Epithelial cell of proximal tubule (primary cell): Measurements from ENCODE around the gene MRPS16. TPM values are rescaled to one million over a fixed set of nuclear protein-coding genes. Genes with fewer than 3 reads are reported as not detected.

Experiments used
- DNase-seq: peaks from one replicate; pipeline ENCODE4 v3.0.0-alpha.2; 2011; ENCODE audit warnings: low read depth
- H3K4me3 ChIP-seq: 2 replicates; pipeline ENCODE4 v1.5.1; 2011; ENCODE audit warnings: low read depth, mild to moderate bottlenecking, low read length
- total RNA-seq: library from RNA; depleted of rRNA; stranded (reverse); fragments of >200 nt; gene quantifications from 2 replicates; pipeline ENCODE4 v1.2.3, GENCODE V29; 2015
- TF ChIP-seq, protein P1 (sequence below): conservative IDR thresholded peaks from 2 replicates; pipeline ENCODE4 v1.5.1; 2012; ENCODE audit warnings: low read depth, mild to moderate bottlenecking, low read length

The MRPS16 gene
- total RNA-seq, 1 donor from 2014 or later: 51.1 TPM

DNA sequence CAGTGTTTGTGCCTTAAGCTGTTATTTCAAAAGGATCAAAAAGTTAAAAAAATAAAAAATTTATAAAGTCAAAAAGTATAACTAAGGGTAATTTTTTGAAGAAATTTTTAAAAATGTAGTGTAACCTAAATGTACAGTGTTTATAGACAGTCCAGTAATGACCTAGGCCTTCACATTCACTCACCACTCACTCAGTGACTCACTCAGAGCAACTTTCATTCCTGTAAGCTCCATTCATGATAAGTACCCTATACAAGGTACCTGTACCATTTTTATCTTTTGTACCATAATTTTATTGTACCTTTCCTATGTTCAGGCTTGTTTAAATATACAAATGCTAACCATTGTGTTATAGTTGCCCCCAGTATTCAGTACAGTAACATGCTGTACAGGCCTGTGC is 26.9 kb downstream of the MRPS16 start:
- no peak for DNase-seq
- no peak overlapping the region for H3K4me3 ChIP-seq
- TF ChIP-seq, protein P1, sequence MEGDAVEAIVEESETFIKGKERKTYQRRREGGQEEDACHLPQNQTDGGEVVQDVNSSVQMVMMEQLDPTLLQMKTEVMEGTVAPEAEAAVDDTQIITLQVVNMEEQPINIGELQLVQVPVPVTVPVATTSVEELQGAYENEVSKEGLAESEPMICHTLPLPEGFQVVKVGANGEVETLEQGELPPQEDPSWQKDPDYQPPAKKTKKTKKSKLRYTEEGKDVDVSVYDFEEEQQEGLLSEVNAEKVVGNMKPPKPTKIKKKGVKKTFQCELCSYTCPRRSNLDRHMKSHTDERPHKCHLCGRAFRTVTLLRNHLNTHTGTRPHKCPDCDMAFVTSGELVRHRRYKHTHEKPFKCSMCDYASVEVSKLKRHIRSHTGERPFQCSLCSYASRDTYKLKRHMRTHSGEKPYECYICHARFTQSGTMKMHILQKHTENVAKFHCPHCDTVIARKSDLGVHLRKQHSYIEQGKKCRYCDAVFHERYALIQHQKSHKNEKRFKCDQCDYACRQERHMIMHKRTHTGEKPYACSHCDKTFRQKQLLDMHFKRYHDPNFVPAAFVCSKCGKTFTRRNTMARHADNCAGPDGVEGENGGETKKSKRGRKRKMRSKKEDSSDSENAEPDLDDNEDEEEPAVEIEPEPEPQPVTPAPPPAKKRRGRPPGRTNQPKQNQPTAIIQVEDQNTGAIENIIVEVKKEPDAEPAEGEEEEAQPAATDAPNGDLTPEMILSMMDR: no peak

DNA sequence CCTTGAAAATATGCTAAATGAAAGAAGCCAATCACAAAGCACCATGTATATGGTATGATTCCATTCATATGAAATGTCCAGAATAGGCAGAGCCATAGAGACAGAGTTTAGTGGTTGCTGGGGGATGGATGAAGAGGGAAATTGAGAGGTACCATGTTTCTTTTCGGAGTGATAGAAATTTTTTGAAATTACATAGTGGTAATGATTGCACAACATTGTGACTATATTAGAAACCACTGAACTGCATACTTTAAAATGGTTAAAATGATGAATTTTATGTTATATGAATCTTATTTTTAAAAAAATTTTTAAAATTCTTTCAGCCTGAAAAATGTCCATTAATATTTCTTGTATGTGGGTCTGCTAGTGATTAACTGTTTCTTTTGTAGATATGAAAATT is 31.5 kb downstream of the MRPS16 start:
- TF ChIP-seq, protein P1: no peak
- DNase-seq: no peak

DNA sequence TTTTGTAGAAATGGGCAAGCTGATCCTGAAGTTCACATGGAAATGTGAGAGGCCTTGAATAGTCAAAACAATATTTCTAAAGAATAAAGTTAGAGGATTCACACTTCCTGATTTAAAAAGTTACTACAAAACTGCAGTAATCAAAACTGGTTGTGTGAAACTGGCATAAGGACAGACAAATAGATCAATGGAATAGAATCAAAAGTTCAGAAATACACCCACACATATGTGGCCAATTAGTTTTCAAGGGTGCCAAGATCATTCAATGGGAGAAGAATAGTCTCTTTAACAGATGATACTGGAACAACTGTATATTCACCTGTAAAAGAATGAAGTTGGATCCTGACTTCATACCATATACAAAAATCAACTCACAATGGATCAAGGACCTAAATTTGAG is 33.1 kb downstream of the MRPS16 start:
- H3K4me3 ChIP-seq: no peak overlapping the region
- TF ChIP-seq, protein P1: no peak
- no peak for DNase-seq

More for the DNA sequence above, 31.5 kb downstream of the MRPS16 start:
- H3K4me3 ChIP-seq: no peak overlapping the region

DNA sequence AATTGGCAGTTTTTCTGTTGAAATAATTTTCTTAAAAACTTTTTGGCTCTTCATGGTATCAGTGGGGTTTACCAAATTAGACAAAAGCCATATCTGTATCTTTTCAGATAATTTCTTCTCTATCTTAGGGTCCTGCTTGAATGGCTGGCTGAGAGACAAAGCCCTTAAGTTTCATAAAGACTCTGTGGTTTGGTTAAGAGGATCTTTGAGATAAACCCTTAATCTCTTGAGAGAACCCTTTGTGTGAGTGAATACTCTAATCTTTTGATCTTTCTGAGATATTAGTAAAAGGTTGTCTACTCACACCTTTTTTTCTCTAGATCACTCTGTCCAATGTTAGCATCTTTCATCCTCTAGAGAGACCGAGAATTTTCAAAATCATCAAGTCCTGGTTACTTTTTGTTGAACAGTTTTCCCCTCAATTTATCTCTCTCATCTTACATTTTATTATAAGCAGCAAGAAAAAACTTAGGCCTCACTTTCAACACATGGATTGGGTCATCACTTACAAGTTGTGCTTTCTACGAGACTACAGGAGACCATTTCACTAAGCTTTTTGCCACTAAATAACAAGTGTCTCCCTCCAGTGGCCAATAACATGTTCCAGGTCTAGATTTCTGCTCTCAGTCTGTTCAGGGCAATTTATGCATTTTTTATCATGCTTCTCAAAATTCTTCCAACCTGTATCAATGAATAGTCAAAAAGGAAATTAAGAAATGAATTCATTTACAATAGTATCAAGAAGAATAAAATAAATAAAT is 33.8 kb downstream of the MRPS16 start:
- TF ChIP-seq, protein P1: peak; percentile 67
- no peak overlapping the region for H3K4me3 ChIP-seq
- no peak for DNase-seq

DNA sequence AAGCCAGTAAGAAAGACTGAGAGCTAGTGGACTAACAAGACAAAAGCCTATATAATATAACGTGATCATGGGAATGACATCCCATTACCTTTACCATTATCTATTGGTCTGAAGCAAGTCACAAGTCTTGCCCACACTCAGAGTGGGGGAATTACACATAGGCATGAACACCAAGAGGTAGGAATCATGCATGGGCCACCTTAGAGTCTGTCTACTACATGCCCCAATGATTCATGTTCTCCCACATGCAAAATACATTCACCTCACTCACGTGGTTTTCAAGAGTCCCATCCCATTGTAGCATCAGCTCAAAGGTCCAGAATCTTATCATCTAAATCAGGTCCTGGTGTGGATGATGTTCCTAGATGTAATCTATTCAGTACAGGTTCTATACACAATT is 34.8 kb downstream of the MRPS16 start:
- H3K4me3 ChIP-seq: no peak overlapping the region
- TF ChIP-seq, protein P1: no peak
- DNase-seq: no peak

DNA sequence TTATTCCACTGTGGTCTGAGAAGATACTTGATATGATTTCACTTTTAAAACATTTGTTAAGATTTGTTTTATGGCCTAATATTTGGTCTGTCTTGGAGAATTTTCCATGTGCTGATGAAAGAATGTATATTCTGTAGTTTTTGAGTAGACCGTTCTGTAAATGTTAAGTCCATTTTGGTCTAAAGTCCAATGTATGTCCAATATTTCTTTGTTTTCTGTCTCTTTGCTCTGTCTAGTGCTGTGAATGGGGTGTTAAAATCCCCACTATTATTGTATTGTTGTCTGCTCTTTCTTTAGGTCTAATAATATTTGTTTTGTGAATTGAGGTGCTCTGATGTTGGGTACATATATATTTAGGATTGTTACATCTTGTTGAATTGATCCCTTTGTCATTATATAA is 36.7 kb downstream of the MRPS16 start:
- no peak overlapping the region for H3K4me3 ChIP-seq
- TF ChIP-seq, protein P1: no peak
- no peak for DNase-seq
